Measurements from ENCODE around the gene HLA-DQB1.
"Not testable (repeated sequence)": the region's sequence is repeated elsewhere in the genome, so short reads cannot be mapped to it uniquely, and the experiment has no call there.

HLA-DQB1 gene

DNA sequence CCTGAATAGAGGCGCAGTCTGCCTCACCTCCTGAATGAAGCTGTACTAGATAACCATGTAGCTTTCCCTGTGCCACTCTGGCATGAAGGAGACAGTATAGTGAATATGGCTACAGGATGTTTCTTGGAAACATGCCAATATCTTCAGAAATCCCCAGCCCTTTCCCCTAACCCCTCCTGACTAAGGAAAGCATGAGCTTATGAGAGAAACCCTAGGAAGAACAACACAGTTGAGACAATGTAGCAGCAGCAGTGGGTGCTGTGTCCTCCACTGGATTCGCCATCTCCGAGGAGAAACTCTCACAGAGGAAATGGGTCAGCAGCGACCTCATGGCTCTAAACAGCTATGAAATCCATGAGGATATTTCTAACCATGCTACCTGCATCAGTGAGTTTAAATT is 22.6 kb downstream of the HLA-DQB1 start:
- no peaks in the 10 kb centered on the region for H3K4me1 ChIP-seq (ENCODE audit: insufficient read depth, insufficient read length)
- TF ChIP-seq SUZ12 (IDR thresholded peaks at IDR 0.05; ENCODE audit: extremely low read depth, insufficient read depth, insufficient read length), result no peak
- TF ChIP-seq ZNF274 (IDR thresholded peaks at IDR 0.05; ENCODE audit: low read depth, low read length), result no peak
- TF ChIP-seq YY1 (IDR thresholded peaks at IDR 0.05; ENCODE audit: insufficient read depth, insufficient read length), result no peak
- H3K9ac ChIP-seq (ENCODE audit: insufficient read length, low read depth), result no peak overlapping the region
- H3K36me3 ChIP-seq (ENCODE audit: insufficient read depth, insufficient read length, low read length), result no peaks in the 10 kb centered on the region
- no peak for DNase-seq (ENCODE audit: low read depth, low spot score)
- no peaks in the 10 kb centered on the region for H3K27me3 ChIP-seq (ENCODE audit: insufficient read depth, insufficient read length)
- no peaks in the 10 kb centered on the region for H3K9me3 ChIP-seq (ENCODE audit: insufficient read depth, low read length)
- H3K4me3 ChIP-seq (ENCODE audit: insufficient read length, low read depth), result no peak overlapping the region

DNA sequence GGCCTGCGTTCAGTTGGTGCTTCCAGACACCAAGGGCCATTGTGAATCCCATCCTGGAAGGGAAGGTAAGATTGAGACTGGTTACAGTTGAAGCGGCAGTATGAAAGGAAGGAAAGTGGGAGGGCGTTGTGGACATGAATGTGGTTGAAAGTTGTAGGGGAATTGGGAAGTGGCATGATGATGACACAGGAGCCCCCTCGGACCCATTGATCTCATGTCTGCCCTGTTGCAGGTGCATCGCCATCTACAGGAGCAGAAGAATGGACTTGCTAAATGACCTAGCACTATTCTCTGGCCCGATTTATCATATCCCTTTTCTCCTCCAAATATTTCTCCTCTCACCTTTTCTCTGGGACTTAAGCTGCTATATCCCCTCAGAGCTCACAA is 23.7 kb downstream of the HLA-DQB1 start:
- no peak for DNase-seq (ENCODE audit: low read depth, low spot score)
- no peaks in the 10 kb centered on the region for H3K27me3 ChIP-seq (ENCODE audit: insufficient read depth, insufficient read length)
- H3K4me3 ChIP-seq (ENCODE audit: insufficient read length, low read depth), result no peak overlapping the region
- no peak for TF ChIP-seq ZNF274 (IDR thresholded peaks at IDR 0.05; ENCODE audit: low read depth, low read length)
- TF ChIP-seq YY1 (IDR thresholded peaks at IDR 0.05; ENCODE audit: insufficient read depth, insufficient read length), result no peak
- no peak for TF ChIP-seq SUZ12 (IDR thresholded peaks at IDR 0.05; ENCODE audit: extremely low read depth, insufficient read depth, insufficient read length)
- no peaks in the 10 kb centered on the region for H3K9me3 ChIP-seq (ENCODE audit: insufficient read depth, low read length)
- H3K4me1 ChIP-seq (ENCODE audit: insufficient read depth, insufficient read length), result no peaks in the 10 kb centered on the region
- H3K36me3 ChIP-seq (ENCODE audit: insufficient read depth, insufficient read length, low read length), result no peaks in the 10 kb centered on the region
- no peak overlapping the region for H3K9ac ChIP-seq (ENCODE audit: insufficient read length, low read depth)

DNA sequence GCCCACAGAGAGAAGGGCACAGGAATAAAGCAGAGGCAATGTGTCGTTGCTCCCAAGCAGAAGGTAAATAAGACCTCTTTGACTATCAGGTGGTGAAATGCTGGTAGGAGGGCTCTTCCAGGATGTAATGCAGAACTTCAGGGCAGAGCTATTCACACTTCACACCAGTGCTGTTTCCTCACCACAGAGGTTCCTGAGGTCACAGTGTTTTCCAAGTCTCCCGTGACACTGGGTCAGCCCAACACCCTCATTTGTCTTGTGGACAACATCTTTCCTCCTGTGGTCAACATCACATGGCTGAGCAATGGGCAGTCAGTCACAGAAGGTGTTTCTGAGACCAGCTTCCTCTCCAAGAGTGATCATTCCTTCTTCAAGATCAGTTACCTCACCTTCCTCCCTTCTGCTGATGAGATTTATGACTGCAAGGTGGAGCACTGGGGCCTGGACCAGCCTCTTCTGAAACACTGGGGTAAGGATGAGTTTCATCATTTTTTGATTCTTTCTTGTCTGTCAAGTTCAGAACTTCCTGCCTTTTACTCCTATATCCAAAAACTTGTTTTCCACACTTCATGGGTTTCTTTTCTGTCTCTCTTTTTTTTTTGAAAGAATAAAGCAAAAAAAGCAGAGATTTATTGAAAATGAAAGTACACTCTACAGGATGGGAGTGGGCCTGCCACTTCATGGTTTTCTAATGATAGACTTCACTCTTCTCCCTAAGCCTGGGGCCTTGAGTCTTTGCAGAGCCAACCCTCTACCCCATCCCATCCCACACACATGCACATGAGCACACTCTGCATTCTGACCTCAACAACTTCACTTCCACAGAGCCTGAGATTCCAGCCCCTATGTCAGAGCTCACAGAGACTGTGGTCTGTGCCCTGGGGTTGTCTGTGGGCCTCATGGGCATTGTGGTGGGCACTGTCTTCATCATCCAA is 24.4 kb downstream of the HLA-DQB1 start:
- not testable (repeated sequence) for DNase-seq (ENCODE audit: low read depth, low spot score); H3K27me3 ChIP-seq (ENCODE audit: insufficient read depth, insufficient read length); H3K4me3 ChIP-seq (ENCODE audit: insufficient read length, low read depth); H3K9me3 ChIP-seq (ENCODE audit: insufficient read depth, low read length); H3K36me3 ChIP-seq (ENCODE audit: insufficient read depth, insufficient read length, low read length); H3K4me1 ChIP-seq (ENCODE audit: insufficient read depth, insufficient read length); H3K9ac ChIP-seq (ENCODE audit: insufficient read length, low read depth)

DNA sequence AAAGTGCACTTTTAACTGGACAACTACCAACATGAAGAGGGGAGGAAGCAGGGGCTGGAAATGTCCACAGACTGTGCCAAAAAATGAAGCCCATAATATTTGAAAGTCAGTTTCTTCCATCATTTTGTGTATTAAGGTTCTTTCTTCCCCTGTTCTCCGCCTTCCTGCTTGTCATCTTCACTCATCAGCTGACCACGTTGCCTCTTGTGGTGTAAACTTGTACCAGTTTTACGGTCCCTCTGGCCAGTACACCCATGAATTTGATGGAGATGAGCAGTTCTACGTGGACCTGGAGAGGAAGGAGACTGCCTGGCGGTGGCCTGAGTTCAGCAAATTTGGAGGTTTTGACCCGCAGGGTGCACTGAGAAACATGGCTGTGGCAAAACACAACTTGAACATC is 25.3 kb downstream of the HLA-DQB1 start:
- no peak overlapping the region for H3K4me3 ChIP-seq (ENCODE audit: insufficient read length, low read depth)
- no peak for DNase-seq (ENCODE audit: low read depth, low spot score)
- TF ChIP-seq ZNF274 (IDR thresholded peaks at IDR 0.05; ENCODE audit: low read depth, low read length) (no peak), YY1 (IDR thresholded peaks at IDR 0.05; ENCODE audit: insufficient read depth, insufficient read length) (no peak)
- H3K27me3 ChIP-seq (ENCODE audit: insufficient read depth, insufficient read length), result no peaks in the 10 kb centered on the region
- H3K9ac ChIP-seq (ENCODE audit: insufficient read length, low read depth), result no peak overlapping the region
- no peaks in the 10 kb centered on the region for H3K4me1 ChIP-seq (ENCODE audit: insufficient read depth, insufficient read length)
- H3K9me3 ChIP-seq (ENCODE audit: insufficient read depth, low read length), result no peaks in the 10 kb centered on the region
- H3K36me3 ChIP-seq (ENCODE audit: insufficient read depth, insufficient read length, low read length), result no peaks in the 10 kb centered on the region

DNA sequence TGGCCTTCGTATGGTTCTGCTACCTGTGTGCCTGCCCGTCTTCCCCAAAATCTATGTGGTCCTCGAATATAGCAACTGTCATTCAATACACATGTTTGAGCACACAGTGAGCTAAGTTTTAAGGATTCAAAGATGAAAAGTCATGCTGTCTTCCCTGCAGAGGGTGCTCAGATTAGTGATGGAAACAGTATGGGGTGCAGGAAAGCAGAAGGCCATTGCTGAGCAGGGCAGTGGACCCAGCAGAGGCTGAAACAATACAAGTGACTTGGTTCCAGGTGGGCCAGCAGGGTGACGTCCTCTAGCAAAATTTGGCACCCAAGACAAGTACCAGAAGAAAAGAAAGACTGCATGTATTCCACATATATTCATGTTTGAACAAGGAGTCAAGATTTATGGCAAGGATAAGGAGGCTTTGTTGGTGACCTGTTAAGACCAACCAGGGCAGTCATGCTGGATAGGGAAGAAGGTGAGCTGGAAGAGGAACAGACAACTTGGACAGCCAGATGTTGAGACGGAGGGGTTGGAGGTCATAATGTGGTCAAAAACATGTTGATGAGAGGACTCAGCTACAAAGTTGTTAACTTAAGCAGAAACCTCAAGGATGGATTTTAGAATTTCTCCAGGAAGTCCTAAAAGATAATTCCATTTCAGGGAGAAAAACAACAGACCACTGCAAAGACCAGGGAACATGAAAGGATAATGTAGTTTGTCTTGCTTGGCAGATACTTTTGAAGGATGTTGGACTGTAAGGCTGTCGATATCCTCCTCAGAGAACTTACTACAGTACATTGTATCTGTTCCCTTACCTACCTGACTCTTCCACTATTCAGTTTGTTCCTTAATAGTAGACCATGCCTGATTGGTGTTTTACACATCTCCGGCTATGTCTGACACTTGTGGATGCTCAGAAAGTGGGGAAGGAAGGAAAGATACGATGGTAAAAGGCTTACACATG is 26.7 kb downstream of the HLA-DQB1 start:
- TF ChIP-seq ZNF274 (IDR thresholded peaks at IDR 0.05; ENCODE audit: low read depth, low read length) (no peak), YY1 (IDR thresholded peaks at IDR 0.05; ENCODE audit: insufficient read depth, insufficient read length) (no peak), SUZ12 (IDR thresholded peaks at IDR 0.05; ENCODE audit: extremely low read depth, insufficient read depth, insufficient read length) (no peak)
- no peaks in the 10 kb centered on the region for H3K9me3 ChIP-seq (ENCODE audit: insufficient read depth, low read length)
- no peaks in the 10 kb centered on the region for H3K27me3 ChIP-seq (ENCODE audit: insufficient read depth, insufficient read length)
- DNase-seq (ENCODE audit: low read depth, low spot score), result no peak
- H3K9ac ChIP-seq (ENCODE audit: insufficient read length, low read depth), result no peak overlapping the region
- no peak overlapping the region for H3K4me3 ChIP-seq (ENCODE audit: insufficient read length, low read depth)
- no peaks in the 10 kb centered on the region for H3K36me3 ChIP-seq (ENCODE audit: insufficient read depth, insufficient read length, low read length)
- no peaks in the 10 kb centered on the region for H3K4me1 ChIP-seq (ENCODE audit: insufficient read depth, insufficient read length)

DNA sequence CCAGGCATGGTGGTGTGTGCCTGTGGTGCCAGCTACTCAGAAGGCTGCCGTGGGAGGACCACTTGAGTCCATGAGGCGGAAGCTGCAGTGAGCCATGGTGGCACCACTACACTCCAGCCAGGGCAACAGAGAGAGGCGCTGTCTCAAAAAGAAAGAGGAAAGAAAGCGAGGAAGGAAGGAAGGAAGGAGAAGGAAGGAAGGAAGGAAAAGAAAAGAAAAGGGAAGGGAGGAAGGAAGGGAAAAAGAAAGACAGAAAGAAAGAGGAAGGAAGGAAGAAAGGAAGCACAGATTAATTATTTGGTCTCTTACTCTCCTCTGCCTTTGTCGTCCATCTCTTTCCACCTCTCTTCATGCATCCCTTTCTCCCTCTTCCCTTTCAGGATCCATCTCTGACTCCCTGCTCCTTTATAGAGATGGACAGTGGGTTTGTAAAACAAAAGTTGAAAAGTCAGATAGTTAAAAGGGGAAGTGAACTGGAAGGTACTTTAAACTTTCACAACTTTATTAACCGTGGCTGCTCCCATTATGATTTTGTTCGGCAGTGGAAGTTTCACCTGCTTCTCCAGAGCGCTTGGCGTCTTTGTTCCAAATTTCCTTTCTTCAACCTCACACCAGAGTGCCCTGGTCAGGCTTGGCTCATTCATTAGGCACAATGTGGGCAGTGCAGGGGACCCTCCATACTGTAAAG is 27.8 kb downstream of the HLA-DQB1 start:
- no peak for DNase-seq (ENCODE audit: low read depth, low spot score)
- Histone ChIP-seq H3K4me1 (ENCODE audit: insufficient read depth, insufficient read length) (no peaks in the 10 kb centered on the region), H3K4me3 (ENCODE audit: insufficient read length, low read depth) (no peak overlapping the region), H3K36me3 (ENCODE audit: insufficient read depth, insufficient read length, low read length) (no peaks in the 10 kb centered on the region), H3K9ac (ENCODE audit: insufficient read length, low read depth) (no peak overlapping the region), H3K27me3 (ENCODE audit: insufficient read depth, insufficient read length) (no peaks in the 10 kb centered on the region), H3K9me3 (ENCODE audit: insufficient read depth, low read length) (no peaks in the 10 kb centered on the region)
- TF ChIP-seq ZNF274 (IDR thresholded peaks at IDR 0.05; ENCODE audit: low read depth, low read length), result no peak
- TF ChIP-seq SUZ12 (IDR thresholded peaks at IDR 0.05; ENCODE audit: extremely low read depth, insufficient read depth, insufficient read length), result no peak
- no peak for TF ChIP-seq YY1 (IDR thresholded peaks at IDR 0.05; ENCODE audit: insufficient read depth, insufficient read length)

DNA sequence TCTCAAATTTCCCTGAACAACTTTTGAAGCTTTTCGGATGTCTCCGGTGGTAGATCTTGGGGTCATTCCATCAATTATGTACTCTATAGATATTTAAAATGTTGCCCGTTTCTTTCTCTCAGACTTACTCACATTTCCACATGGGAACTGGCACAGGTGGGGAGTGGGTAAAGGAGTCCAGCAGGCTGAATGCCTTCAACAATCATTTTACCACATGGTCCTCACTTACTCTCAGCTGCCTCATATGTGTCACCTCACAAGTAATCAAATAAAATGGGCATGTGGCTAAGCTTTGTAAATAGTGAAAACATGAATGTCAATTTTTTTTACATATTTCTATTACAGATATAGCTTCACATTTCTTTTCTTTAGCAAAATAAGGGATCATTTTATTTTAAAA is 28.6 kb downstream of the HLA-DQB1 start:
- no peaks in the 10 kb centered on the region for H3K4me1 ChIP-seq (ENCODE audit: insufficient read depth, insufficient read length)
- no peak for DNase-seq (ENCODE audit: low read depth, low spot score)
- H3K36me3 ChIP-seq (ENCODE audit: insufficient read depth, insufficient read length, low read length), result no peaks in the 10 kb centered on the region
- no peak overlapping the region for H3K4me3 ChIP-seq (ENCODE audit: insufficient read length, low read depth)
- H3K9me3 ChIP-seq (ENCODE audit: insufficient read depth, low read length), result no peaks in the 10 kb centered on the region
- TF ChIP-seq ZNF274 (IDR thresholded peaks at IDR 0.05; ENCODE audit: low read depth, low read length) (no peak), YY1 (IDR thresholded peaks at IDR 0.05; ENCODE audit: insufficient read depth, insufficient read length) (no peak), SUZ12 (IDR thresholded peaks at IDR 0.05; ENCODE audit: extremely low read depth, insufficient read depth, insufficient read length) (no peak)
- no peak overlapping the region for H3K9ac ChIP-seq (ENCODE audit: insufficient read length, low read depth)
- no peaks in the 10 kb centered on the region for H3K27me3 ChIP-seq (ENCODE audit: insufficient read depth, insufficient read length)
